HG02885 (cell line): ENCODE data around the gene PIAS4.

Source experiments
- ATAC-seq: cut with Tn5 transposase; IDR thresholded peaks from one replicate; pipeline ENCODE4 v1.9.1; 2021; ENCODE audit warnings: mild to moderate bottlenecking; ENCODE audit not compliant: unreplicated experiment, poor library complexity

The PIAS4 gene

DNA sequence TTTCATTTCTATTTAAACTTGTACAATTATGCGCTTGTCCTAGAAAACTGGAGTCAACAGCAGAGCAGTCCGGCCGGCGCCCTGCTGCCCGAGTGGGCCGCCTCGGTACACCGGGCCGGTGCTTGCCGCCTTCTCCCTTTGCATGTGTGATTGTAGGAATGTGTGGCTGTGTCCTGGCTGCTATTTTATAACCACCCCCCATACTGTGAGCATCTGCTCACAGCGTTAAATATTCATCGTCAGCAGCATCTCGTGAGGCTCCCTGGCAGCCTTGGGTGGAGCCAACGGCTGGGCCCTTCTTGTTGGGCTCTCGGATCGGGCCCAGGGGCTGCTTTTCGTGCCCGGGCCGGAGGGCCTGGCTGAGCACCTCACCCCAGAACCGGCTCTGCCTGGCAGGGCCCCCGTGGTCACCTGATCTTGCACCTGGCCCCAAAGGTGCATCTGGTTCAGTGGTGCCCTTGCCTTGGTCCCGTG, 10.6 kb downstream of the PIAS4 start:
- no peak for ATAC-seq

DNA sequence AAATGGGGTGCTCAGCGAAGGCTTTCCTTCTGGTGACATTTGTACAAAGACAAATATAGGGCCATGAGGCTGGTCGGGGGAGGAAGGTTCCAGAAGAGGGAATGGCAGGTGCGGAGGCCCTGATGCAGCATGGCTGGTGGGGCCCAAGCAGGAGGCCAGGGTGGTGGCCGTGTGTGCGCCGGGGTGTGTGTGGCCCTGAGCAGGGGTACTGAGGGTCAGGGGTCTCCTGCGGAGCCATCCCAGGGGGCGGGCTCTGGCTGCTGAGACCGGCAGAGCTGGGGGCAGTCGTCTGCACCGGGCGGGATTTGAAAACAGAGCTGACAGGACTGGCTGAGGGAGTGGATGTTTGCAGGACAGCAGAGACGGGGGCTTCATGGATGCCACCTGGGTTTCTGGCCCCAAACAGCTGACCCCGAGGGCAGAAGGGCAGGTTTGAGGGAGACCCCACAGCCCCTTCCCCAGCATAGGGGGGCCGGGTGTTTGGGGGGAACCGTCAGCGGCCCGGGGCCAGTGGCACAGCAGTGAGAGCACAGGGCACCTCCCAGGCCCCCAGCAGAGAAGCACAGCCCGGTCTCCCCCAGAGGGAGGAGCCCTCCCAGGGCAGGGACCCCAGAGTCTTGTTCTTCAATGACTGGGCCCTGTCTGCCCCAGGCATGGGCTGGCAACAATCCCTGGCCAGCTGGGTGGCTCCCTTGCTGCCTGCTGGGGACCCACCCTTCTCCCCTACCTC, 11.4 kb downstream of the PIAS4 start:
- no peak for ATAC-seq

DNA sequence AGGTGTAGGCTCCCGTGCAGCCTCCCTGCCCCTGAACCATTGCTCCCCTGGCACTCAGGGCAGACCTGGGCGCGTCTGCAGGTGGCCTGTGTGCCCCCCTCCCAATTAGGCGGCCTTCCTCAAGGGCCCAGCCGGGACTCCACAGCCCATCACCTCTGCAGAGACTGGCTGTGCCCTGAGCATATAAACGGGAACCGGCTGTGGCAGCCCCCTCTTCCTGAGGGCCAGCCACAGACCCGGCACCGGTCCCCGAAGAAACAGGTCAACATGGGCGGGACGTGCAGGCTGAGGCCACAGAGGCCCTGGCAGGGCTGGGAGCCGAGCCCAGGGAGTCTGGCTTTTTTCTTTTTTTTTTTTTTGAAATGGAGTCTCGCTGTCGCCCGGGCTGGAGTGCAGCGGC, 12.0 kb downstream of the PIAS4 start:
- ATAC-seq: no peak

DNA sequence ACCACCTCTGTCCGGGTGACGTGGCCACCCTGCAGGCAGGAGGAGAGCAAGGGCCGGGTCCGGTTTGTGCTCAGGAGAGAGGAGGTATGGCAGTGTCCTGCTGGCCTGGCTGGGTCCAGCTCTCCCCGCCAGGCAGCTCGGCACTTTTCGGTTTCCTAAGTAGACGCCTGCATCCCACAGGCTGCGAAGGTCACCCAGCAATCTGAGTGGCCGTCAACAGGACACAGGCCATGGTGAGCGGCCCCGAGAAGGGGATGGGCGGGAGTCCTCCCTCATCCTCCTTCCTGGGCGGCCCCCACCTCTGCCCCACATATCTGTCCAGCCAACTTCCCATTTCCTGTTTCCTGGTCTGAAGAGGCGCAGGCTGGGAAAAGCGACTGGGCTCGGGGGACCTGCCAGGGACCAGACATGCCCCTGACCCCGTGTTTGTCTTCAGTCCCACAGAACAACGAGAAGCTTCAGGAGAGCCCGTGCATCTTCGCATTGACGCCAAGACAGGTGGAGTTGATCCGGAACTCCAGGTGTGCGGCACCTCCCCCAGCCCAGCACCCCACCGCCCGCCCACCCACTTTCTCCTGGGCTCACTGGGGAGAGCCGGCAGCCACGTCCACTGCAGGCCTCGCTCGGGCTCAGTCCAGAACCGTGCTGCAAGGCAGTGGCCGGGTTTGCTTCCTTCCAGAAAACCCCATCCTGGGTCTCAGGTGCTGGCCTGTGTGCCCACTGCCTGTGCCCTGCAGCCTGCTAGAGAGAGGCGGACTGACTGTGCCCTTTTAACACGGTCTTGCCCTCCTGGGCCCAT, 16.3 kb downstream of the PIAS4 start:
- no peak for ATAC-seq

DNA sequence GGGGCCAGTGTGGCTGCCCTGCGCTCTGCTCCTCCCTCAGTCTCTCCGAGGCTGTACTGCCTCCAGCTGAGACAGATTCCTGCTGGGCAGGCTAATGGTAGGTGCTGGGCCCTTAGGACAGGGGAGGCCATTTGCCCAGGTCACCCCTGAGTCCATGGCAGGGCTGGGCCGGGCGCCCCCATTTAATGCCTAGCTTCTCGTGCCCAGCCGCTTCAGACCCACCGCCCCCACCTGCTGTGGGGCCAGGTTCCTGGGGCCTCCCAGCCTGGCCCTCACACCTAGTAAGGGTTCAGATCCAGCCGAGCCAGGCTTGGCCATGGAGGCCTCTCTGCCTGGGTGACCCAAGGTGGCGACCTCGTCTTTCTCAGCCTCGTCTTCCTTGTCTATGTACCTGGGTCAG, 17.8 kb downstream of the PIAS4 start:
- ATAC-seq: no peak

DNA sequence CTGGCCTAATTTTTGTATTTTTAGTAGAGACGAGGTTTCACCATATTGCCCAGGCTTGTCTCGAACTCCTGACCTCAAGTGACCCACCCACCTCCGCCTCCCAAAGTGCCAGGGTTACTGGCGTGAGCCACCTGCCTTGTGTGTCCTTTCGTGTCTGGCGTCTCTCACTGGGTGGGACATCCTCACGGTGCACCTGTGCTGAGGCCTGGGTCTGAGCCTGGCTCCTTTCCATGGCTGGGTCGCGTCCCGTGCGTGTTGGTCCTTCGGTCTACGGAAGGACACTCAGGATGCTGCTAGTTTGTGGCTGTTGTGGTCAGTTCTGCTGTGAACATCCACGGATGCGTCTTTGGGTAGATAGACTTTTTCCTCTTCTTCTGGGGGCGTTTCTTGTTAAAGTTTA, 19.6 kb downstream of the PIAS4 start:
- ATAC-seq: no peak

DNA sequence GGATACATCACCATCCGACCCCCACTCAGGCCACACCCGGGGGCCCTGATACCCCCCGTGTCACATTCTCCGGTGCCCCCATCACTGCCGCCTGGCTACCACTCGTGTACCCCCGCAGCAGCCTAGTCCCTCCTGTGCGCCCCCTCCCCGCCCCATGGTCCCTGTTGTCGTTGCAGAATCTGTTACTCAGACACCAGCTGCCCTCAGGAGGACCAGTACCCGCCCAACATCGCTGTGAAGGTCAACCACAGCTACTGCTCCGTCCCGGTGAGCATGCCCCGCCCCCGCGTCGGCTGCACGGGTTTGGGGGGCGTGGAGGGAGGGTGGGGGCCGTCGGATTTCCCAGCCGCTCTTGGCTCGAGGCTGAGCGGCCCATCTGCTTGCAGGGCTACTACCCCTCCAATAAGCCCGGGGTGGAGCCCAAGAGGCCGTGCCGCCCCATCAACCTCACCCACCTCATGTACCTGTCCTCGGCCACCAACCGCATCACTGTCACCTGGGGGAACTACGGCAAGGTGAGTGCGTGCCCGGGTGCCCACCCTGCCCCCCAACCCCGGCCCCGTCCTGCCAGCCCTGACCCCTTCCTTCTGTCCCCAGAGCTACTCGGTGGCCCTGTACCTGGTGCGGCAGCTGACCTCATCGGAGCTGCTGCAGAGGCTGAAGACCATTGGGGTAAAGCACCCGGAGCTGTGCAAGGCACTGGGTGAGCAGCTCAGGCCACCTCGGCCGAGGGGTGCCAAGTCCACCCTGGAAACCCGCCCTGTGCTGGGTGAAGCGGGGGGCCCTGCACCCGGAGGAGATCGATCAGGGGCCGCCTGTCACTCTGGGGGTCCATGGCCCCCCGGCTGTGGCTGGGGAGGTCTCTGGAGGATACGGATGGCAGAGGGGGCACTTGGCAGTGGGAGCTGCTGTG, 21.1 kb downstream of the PIAS4 start:
- ATAC-seq: no peak

DNA sequence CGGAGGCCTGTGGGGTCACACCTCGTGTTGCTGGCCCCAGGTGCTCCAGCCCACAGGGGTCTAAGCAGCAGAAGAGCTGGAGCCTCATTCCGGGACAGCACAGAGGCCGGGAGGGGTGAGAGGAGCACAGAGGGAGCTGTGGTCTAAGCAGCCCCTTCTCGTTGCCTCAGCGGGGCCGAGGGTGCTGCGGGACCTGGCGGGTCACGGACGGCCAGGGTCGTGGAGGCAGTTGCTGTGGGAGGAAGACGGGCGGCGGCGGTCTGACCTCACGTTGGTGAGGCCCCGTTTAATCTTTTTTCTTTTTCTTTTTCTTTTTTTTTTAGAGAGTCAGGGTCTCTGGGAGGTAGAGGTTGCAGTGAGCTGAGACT, 21.7 kb downstream of the PIAS4 start:
- ATAC-seq: no peak

DNA sequence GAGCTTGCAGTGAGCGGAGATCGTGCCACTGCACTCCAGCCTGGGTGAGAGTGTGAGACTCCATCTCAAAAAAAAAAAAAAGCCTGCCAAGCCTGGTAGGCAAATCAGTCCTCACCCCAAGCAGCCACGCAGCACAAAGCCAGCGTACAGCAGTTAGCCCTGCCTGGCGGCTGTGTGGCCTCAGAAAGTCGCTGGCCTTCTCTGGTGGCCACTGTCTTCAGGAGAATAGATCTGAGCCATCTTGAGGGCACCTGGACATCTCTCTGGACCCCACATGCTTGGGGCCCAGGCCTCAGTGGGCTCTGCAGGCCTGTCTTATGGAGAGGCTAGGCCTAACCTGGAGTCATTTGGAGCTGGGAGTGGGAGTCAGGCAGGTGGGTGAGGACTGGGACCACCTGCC, 23.0 kb downstream of the PIAS4 start:
- no peak for ATAC-seq

DNA sequence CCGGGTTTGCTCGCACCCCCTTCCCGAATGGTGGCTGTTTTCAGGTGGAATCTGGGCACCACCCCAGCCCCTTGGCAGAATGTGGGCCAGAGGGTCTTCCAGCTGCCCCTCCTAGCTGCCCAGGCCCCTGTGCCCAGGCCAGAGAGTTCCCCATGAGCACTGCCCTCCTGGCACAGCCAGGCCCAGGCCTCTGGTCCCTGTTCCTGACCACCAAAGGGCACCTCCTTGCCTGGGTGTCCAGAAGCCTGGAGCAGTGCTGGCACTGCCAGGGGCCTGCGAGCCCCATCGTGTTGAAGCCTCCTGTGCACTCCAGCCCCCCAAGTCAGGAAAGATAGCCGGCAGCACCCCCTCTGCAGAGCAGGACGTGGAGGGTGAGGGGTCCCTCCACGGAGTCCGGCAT, 23.4 kb downstream of the PIAS4 start:
- no peak for ATAC-seq

DNA sequence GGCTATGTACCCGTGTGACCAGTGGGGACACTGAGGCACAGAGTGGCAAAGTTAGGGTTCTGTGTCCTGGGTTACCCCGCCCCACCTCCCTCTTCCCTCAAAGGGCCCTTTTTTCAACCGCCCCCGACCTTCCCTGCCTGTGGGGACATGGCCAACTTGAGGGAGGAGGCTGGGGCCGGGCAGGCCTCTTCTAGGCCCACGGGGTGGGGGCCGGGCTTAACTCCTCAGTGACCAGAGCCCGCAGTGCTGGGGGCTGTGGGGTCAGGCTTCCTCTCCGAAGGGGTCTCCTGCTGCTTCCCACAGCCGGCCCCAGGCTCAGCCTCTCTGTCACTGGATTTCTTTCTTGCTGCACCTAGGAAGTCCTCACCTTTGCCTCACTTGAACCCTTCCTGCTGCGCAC, 23.9 kb downstream of the PIAS4 start:
- no peak for ATAC-seq

DNA sequence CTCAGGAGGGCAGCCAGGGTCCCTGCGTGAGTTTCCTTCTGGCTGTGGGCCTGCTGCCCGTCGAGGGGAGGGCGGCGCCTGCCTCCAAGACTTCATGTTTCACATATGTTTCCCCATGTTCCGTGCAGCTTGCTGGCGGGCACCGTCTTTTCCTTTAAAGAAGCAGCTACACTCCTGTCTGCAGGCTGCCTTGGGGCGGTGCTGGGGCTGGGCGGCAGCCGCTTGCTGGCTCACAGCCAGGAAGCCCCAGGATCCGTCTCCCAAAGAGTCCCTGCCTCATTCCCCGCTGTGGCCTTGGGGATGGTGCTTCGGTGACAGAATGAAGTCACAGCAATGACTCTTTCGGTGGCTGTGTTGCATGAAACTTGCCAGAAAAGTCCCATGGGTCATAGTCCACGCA, 24.9 kb downstream of the PIAS4 start:
- no peak for ATAC-seq

DNA sequence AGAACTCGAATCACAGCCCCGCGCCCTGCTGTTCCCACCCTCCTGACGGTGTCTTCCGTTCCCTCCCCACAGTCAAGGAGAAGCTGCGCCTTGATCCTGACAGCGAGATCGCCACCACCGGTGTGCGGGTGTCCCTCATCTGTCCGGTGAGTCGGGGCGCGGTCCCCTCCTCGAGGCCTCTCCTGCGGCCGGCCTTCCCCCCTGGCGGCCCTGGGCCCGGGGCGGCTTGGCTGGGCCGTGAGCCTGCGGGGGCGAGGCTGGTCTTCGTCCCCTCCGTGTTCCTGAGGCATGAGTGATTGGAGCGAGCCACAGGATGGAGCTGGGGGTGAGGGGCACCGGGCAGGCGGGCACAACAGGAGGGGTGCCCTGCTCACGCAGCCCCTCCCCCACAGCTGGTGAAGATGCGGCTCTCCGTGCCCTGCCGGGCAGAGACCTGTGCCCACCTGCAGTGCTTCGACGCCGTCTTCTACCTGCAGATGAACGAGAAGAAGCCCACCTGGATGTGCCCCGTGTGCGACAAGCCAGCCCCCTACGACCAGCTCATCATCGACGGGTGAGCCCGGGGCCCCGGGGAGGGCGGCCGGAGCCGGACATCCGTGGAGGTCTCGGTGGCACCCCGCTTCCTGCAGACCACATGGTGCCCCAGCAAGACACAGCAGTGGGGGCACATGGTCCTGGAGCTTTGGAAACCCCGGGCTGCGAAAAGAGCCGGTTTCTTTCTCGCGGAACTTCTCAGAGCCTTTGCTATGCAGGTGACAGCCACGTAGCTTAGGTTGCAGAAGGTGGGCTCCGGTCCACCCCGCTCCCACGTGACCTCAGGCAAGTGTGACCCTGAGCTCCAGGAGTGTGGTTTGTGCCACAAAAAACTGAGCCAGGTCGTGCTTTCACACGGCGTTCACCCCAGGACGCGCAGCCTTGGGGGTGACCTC, 25.8 kb downstream of the PIAS4 start:
- no peak for ATAC-seq

DNA sequence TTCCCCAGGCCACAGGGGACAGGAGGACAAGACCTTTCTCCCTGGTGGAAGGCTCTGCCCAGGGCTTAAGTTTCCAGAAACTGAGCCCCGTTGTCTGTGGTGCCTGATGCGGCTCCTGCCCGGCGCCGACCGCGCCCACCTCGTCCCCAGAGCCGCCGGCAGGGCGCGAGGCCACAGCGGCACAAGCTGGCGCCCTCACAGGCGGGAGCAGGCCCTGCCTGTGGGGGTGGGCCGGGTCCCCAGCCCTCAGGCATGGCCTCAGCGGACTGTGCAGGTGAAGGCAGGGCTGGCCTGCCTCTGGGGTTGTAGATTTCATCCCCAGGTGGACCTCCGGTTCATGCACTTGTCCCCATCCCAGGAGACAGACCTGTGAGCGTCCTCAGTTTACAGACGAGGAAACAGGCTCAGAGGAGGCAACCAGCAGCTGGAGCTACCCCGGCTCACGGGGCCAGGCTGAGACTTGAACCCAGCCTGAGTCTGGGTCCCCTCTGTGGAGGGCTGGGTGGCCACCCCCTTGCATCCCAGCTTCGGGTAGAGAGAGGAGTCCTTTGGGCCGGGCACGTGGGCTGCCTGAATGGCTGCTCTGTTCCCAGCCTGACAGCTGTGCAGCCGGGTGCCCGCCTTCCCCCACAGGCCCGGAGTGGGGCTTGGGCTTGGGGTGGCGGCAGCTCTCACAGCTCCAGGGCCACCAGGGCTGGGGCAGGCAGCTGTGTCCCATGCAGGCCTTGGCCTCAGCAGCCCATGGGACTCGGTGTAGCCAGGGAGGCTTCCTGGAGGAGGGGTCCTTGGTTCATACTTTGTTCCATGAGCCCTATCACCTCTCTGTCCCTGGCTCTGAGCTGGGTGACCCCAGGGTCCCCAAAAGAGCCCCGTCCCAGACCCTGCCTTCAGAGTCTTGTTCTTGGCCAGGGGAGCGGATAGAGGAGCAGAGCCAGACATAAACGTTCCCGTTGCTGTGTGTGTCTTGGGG, 26.8 kb downstream of the PIAS4 start:
- ATAC-seq: no peak

DNA sequence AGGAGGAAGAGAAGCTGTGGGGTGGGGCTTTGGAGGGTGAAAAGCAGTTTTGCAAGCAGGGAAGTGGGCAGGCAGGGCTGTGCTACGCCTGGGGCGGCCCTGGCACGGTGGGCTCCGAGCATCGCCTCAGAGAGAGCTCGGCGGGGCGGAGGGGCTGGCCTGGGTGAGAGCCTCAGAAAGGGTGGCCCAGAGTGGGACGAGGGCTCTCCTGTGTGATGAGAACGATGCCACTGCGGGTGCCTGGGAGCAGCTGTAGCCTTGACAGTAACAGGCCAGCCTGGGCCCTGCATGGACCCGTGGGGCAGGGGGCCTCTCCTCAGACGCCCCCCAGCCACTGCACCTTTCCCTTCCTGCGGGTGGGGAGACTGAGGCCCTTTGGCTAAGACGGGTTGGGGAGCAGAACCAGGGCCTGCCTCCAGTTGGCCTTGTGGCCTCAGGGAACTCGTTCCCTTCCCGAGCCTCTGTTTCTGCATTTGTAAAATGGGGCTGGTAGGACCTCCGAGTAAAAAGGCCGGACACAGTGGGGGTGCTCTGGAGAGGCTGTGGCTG, 27.6 kb downstream of the PIAS4 start:
- no peak for ATAC-seq

DNA sequence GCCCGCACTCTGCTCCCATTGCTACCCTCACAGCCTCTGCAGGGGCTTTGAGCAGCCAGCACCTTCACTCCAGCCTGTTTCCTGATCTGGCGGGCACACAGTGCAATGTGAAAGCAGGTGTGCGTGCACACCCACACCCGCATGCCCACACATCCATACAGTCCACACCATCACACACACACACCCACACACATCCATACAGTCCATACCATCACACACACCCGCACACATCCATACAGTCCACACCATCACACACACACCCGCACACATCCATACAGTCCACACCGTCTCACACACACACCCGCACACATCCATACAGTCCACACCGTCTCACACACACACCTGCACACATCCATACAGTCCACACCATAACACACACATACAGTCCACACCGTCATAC, 28.0 kb downstream of the PIAS4 start:
- no peak for ATAC-seq

DNA sequence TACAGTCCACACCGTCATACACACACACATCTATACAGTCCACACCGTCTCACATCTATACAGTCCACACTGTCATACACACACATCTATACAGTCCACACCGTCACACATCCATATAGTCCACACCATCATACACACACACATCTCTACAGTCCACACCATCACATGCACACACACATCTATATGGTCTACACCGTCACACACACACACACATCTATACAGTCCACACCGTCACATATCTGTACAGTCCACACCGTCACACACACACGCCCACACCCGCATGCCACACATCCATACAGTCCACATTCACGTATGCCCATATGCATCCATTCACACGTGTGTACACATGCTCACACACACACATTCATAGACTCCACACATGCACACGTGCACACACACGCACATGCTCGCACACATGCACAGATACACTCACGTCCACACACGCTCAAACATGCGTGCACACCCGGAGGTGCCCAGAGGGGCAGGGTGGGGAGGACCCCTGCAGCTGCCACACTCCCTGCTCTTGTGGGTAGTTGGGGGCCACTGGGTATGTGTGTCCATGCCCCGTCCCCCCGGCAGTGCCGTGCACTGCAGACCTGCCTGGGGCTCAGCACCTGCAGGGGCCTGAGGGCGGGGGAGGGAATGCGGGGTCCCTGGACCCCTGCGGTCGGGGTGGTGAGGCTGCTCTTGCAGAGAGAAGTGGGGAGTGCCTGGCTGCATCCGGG, 29.2 kb downstream of the PIAS4 start:
- ATAC-seq: no peak
